ENCODE measurements around the gene LKAAEAR1.

LKAAEAR1 gene

GRCh38 chr20:64052987-64053840 lies 31.0 kb downstream of the LKAAEAR1 start:
- DNase-seq (ENCODE audit: low spot score) (no peak), FAIRE-seq (no peak)

GRCh38 chr20:64052326-64052722 lies 31.9 kb downstream of the LKAAEAR1 start:
- no peak for DNase-seq (ENCODE audit: low spot score)
- FAIRE-seq, result no peak

- DNase-seq (ENCODE audit: low spot score), result no peak
- no peak for FAIRE-seq
These were observed 32.5 kb downstream of the LKAAEAR1 start for GRCh38 chr20:64051561-64052325.

GRCh38 chr20:64051033-64051452 lies 33.2 kb downstream of the LKAAEAR1 start:
- no peak for DNase-seq (ENCODE audit: low spot score)
- no peak for FAIRE-seq

GRCh38 chr20:64050261-64051032 lies 33.8 kb downstream of the LKAAEAR1 start:
- DNase-seq (ENCODE audit: low spot score) (no peak), FAIRE-seq (no peak)

GRCh38 chr20:64049878-64050260 lies 34.3 kb downstream of the LKAAEAR1 start:
- no peak for FAIRE-seq
- no peak for DNase-seq (ENCODE audit: low spot score)

- FAIRE-seq (no peak), DNase-seq (ENCODE audit: low spot score) (peak; percentile 64)
These were observed 34.9 kb downstream of the LKAAEAR1 start, which contains the start of gene SOX18 for GRCh38 chr20:64049060-64049877. Gene SOX18 (minus strand): TSS chr20:64049639. CDS start chr20:64049516, 123 bp downstream.

- no peak for DNase-seq (ENCODE audit: low spot score)
- no peak for FAIRE-seq
These were observed 35.7 kb downstream of the LKAAEAR1 start for GRCh38 chr20:64048402-64049044.

GRCh38 chr20:64047968-64048401 lies 36.2 kb downstream of the LKAAEAR1 start:
- no peak for FAIRE-seq
- no peak for DNase-seq (ENCODE audit: low spot score)

- no peak for DNase-seq (ENCODE audit: low spot score)
- no peak for FAIRE-seq
These were observed 37.2 kb downstream of the LKAAEAR1 start for GRCh38 chr20:64047046-64047389.

GRCh38 chr20:64045346-64046011 lies 38.7 kb downstream of the LKAAEAR1 start:
- DNase-seq (ENCODE audit: low spot score) (no peak), FAIRE-seq (no peak)

GRCh38 chr20:64044484-64045247 lies 39.5 kb downstream of the LKAAEAR1 start:
- DNase-seq (ENCODE audit: low spot score), result peak; percentile 67
- FAIRE-seq, result no peak

GRCh38 chr20:64043768-64044167 lies 40.4 kb downstream of the LKAAEAR1 start:
- FAIRE-seq (no peak), DNase-seq (ENCODE audit: low spot score) (no peak)

GRCh38 chr20:64042054-64042781 lies 42.0 kb downstream of the LKAAEAR1 start:
- FAIRE-seq (no peak), DNase-seq (ENCODE audit: low spot score) (peak; percentile 49)

GRCh38 chr20:64041781-64042053 lies 42.5 kb downstream of the LKAAEAR1 start:
- no peak for FAIRE-seq
- no peak for DNase-seq (ENCODE audit: low spot score)

- no peak for FAIRE-seq
- DNase-seq (ENCODE audit: low spot score), result no peak
These were observed 43.0 kb downstream of the LKAAEAR1 start for GRCh38 chr20:64041040-64041780.

GRCh38 chr20:64040231-64041039 lies 43.8 kb downstream of the LKAAEAR1 start:
- DNase-seq (ENCODE audit: low spot score), result no peak
- FAIRE-seq, result no peak

All from urothelium cell line (cell line).